ENCODE measurements around the gene SPON2. TPM values are rescaled to one million over a fixed set of nuclear protein-coding genes. Genes with fewer than 3 reads are reported as not detected.

Gene SPON2
- total RNA-seq, 1 donor from 2014 or later = 2.1 TPM

DNA sequence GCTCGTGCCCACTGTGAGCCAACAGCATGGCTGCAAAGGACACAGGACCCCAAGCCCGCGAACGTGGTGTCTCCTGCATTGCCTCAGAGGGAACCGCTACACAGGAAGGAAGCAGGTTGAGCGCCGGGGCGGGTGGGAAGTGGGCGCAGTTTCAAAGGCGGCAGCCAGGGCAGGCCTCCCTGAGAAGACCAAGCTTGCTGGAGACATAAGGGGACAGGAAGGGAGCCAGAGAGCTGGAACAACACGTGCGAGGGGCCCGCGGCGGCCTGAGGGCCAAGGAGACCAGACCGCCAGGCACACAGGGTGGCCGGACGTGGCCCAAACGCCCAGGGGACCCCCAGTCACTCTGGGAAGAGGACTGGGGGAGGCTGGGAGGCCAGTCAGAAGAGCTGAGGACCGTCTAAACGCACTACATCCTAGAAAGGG lies 44.5 kb upstream of the SPON2 start:
- no peak overlapping the region for H3K4me3 ChIP-seq
- Mint-ChIP-seq H3K27me3 (ENCODE audit: insufficient read depth, low read depth) (peaks cover 9% of the 10 kb centered on the region), H3K9me3 (no peaks in the 10 kb centered on the region), H3K36me3 (peaks cover 24% of the 10 kb centered on the region), H3K4me3 (no peak overlapping the region), H3K27ac (no peak overlapping the region), H3K4me1 (no peaks in the 10 kb centered on the region)
- no peaks in the 10 kb centered on the region for H3K9me3 ChIP-seq (ENCODE audit: low read depth)
- no peaks in the 10 kb centered on the region for H3K27me3 ChIP-seq
- H3K4me2 ChIP-seq = no peak overlapping the region
- no peak overlapping the region for H3K9ac ChIP-seq
- no peaks in the 10 kb centered on the region for H4K20me1 ChIP-seq (ENCODE audit: low read depth)
- no peaks in the 10 kb centered on the region for H3K4me1 ChIP-seq
- H2AFZ ChIP-seq (replicated peaks) = no peak overlapping the region
- no peaks in the 10 kb centered on the region for H3K36me3 ChIP-seq
- no peak for DNase-seq (ENCODE audit: low spot score)
- no peaks in the 10 kb centered on the region for H3F3A ChIP-seq (ENCODE audit: low read depth)
- no peak overlapping the region for H3K27ac ChIP-seq
- TF ChIP-seq EZH2 (IDR thresholded peaks at IDR 0.05) (no peak), EZH2phosphoT487 (IDR thresholded peaks at IDR 0.05) (no peak)
- TF ChIP-seq, protein P1, sequence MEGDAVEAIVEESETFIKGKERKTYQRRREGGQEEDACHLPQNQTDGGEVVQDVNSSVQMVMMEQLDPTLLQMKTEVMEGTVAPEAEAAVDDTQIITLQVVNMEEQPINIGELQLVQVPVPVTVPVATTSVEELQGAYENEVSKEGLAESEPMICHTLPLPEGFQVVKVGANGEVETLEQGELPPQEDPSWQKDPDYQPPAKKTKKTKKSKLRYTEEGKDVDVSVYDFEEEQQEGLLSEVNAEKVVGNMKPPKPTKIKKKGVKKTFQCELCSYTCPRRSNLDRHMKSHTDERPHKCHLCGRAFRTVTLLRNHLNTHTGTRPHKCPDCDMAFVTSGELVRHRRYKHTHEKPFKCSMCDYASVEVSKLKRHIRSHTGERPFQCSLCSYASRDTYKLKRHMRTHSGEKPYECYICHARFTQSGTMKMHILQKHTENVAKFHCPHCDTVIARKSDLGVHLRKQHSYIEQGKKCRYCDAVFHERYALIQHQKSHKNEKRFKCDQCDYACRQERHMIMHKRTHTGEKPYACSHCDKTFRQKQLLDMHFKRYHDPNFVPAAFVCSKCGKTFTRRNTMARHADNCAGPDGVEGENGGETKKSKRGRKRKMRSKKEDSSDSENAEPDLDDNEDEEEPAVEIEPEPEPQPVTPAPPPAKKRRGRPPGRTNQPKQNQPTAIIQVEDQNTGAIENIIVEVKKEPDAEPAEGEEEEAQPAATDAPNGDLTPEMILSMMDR (IDR thresholded peaks at IDR 0.05) = no peak
- H3K79me2 ChIP-seq (ENCODE audit: low read depth) = peaks cover 12% of the 10 kb centered on the region

DNA sequence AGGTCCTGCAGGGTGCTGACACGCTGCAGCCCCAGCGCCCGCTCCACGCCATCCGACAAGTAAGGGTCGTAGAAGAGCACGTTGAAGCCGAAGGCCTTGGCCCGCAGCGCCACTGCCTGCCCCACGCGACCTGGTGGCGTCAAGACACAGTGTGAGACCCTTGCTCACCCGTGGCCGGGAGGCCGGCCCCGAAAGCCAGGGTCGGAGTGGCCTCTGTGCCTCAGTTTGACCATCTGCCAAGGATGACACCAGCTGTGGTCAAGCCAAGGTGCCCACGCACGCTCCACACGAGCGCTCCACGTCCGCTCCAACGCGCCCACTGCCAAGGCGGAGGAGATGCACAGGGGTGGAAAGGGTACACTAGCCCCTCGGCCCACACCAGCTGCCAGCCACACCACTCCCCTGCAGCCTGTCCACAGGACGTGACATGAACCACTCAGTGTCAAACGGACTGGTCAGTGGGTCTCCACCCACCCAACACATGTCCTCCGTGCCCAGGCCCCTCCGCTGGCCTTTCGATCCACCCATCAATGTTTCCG lies 43.8 kb upstream of the SPON2 start:
- Histone ChIP-seq H3K27ac (no peak overlapping the region), H3K36me3 (no peaks in the 10 kb centered on the region), H2AFZ (replicated peaks) (no peak overlapping the region), H3K79me2 (ENCODE audit: low read depth) (peaks cover 12% of the 10 kb centered on the region), H3K9me3 (ENCODE audit: low read depth) (no peaks in the 10 kb centered on the region), H3K4me2 (no peak overlapping the region), H3K4me1 (no peaks in the 10 kb centered on the region), H3F3A (ENCODE audit: low read depth) (no peaks in the 10 kb centered on the region), H4K20me1 (ENCODE audit: low read depth) (peaks cover 2% of the 10 kb centered on the region), H3K4me3 (no peak overlapping the region), H3K9ac (no peak overlapping the region), H3K27me3 (no peaks in the 10 kb centered on the region)
- no peaks in the 10 kb centered on the region for H3K9me3 Mint-ChIP-seq
- no peaks in the 10 kb centered on the region for H3K4me1 Mint-ChIP-seq
- H3K4me3 Mint-ChIP-seq = no peak overlapping the region
- no peak for TF ChIP-seq EZH2phosphoT487 (IDR thresholded peaks at IDR 0.05)
- TF ChIP-seq, protein P1 (IDR thresholded peaks at IDR 0.05) = no peak
- H3K36me3 Mint-ChIP-seq = peaks cover 19% of the 10 kb centered on the region
- no peak overlapping the region for H3K27ac Mint-ChIP-seq
- peaks cover 4% of the 10 kb centered on the region for H3K27me3 Mint-ChIP-seq (ENCODE audit: insufficient read depth, low read depth)
- DNase-seq (ENCODE audit: low spot score) = no peak

DNA sequence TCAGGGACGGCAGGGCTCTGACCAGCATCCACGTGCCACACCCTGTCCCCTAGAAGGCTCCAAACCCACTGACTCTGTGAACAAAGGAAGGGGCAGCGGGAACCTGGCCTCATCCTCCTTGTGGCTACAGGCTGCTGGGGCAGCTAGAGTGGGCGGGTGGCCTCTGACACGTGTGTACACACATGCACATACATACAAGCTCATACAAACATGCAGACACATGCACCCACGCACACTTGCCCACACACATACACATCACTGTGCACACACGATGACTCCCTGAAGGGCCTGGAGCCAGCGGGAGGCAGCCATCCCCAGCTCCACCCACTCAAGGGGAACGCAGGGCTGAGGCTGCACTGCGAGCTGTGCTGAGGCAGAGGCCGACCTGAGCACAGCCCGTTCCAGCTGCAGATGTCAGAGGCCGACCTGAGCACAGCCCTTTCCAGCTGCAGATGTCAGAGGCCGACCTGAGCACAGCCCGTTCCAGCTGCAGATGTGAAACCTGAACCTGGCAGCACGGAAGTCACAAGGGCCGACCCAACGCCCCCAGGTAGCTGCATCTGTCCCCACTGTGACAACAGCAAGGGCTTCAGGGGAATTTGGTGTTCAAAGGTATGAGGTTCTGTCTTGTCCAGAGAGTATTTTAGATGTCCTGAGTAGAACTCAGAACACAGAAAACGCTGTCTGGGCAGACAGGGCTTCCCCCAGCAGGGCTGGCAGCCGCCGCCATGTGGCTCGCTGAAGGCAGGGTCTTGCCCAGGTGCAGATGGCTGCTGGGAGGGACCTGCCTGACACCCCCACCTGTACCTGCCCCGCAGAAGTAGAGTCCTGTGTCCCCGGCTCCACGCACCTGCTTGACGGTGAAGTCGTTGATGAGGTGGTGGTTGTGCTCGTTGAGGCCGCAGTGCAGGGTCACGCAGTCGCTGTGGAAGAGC lies 43.0 kb upstream of the SPON2 start:
- DNase-seq (ENCODE audit: low spot score) = no peak
- H3K4me1 Mint-ChIP-seq = no peaks in the 10 kb centered on the region
- peaks cover 14% of the 10 kb centered on the region for H3K36me3 Mint-ChIP-seq
- H3K27ac Mint-ChIP-seq = no peak overlapping the region
- Histone ChIP-seq H3K9ac (no peak overlapping the region), H3K4me2 (no peak overlapping the region), H4K20me1 (ENCODE audit: low read depth) (peaks cover 3% of the 10 kb centered on the region), H3K27me3 (no peaks in the 10 kb centered on the region), H3K27ac (no peak overlapping the region), H3K4me3 (no peak overlapping the region), H3K9me3 (ENCODE audit: low read depth) (no peaks in the 10 kb centered on the region), H2AFZ (replicated peaks) (no peak overlapping the region), H3F3A (ENCODE audit: low read depth) (no peaks in the 10 kb centered on the region), H3K4me1 (no peaks in the 10 kb centered on the region), H3K79me2 (ENCODE audit: low read depth) (peaks cover 12% of the 10 kb centered on the region), H3K36me3 (no peaks in the 10 kb centered on the region)
- no peak overlapping the region for H3K4me3 Mint-ChIP-seq
- peaks cover 2% of the 10 kb centered on the region for H3K27me3 Mint-ChIP-seq (ENCODE audit: insufficient read depth, low read depth)
- TF ChIP-seq EZH2phosphoT487 (IDR thresholded peaks at IDR 0.05) (no peak), EZH2 (IDR thresholded peaks at IDR 0.05) (no peak)
- TF ChIP-seq, protein P1 (IDR thresholded peaks at IDR 0.05) = no peak
- H3K9me3 Mint-ChIP-seq = no peaks in the 10 kb centered on the region

All from neural progenitor cell (in vitro differentiated cells).